ENCODE results near the gene COL4A3.

Gene COL4A3

GRCh38 chr2:227347117-227347516, 182.7 kb downstream of the COL4A3 start:
- DNase-seq (ENCODE audit: low read depth): no peak

GRCh38 chr2:227348324-227348723, 183.9 kb downstream of the COL4A3 start:
- DNase-seq (ENCODE audit: low read depth): no peak

DNA sequence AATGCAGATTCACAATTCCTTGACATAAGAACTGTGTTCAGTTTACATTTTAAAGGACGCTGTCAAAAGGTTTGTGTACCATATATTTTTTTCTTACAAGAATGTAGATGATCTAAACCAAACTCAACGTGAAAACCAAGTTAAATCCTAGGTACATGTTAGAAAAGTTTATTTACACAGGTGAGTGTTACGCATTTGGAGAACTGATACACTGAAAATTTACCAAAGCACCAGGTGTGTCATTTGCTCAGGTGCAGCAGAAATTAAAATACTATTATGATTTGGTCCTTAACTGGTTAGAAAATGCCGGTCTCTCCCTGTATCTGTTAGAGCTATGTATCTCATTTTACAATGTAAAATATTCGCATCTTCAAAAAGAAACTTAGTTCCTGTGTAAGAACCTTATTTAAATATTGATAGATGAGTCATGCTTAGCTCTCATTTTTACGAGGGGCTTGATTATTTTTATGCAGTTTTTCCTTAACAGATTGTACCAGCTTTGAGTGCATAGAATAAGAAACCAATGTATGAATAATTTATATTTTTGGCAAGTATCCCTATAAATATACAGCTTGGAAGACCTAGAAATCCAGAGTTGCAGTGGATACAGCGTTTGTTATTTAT, 185.7 kb downstream of the COL4A3 start:
- DNase-seq (ENCODE audit: low read depth): no peak

- DNase-seq (ENCODE audit: low read depth): no peak
Measured at GRCh38 chr2:227351639-227352038, 187.2 kb downstream of the COL4A3 start.

GRCh38 chr2:227360351-227360750, 195.9 kb downstream of the COL4A3 start:
- DNase-seq (ENCODE audit: low read depth): no peak

- no peak for DNase-seq (ENCODE audit: low read depth)
Measured at GRCh38 chr2:227363756-227364155, 199.3 kb downstream of the COL4A3 start.

All from fibroblast of the conjunctiva (primary cell).